ENCODE data around the gene PCED1B.

DNA sequence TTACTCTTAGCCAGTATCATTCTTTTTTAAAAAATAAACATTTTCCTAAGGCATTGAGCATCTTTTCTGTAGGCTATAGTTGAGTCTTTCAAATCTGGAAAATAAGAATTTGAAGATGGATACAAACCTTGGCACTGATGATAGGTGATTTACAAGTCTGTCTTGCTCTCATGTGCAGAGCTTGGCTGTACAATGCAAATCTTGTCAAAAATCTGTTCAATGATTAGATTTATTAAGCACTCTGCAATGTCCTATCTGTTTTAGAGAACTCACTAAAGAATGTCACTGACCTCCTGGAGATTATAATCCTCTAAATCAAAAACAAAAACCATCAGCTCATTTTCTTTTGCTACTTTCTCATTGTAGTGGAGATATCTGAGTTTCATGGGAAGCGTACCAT is 43.2 kb downstream of the PCED1B start:
- TF ChIP-seq CTCF (IDR thresholded peaks at IDR 0.05), result no peak
- TF ChIP-seq POLR2A (IDR thresholded peaks at IDR 0.05), result no peak
